ENCODE measurements around the gene MEI1. TPM values are rescaled to one million over a fixed set of nuclear protein-coding genes. Genes with fewer than 3 reads are reported as not detected.

MEI1 gene
- total and polyA plus RNA-seq, 2 of the 4 experiments (the other 2 are of a cell fraction) = 0.90 to 2.6 TPM

- Histone ChIP-seq H3K9me1 (ENCODE audit: insufficient read depth, low read length) (peaks cover 7% of the 10 kb centered on the region), H4K91ac (ENCODE audit: insufficient read depth, low read depth, low read length) (no peak overlapping the region), H3K4me3 (ENCODE audit: insufficient read depth, low read depth, low read length) (peak overlapping the region; percentile 94; the same call in 1 of the 2 replicates), H2BK120ac (ENCODE audit: low read depth, low read length) (no peak overlapping the region), H3K23ac (ENCODE audit: low read depth, low read length) (no peak overlapping the region), H3K56ac (ENCODE audit: extremely low read depth, insufficient read depth, low read length) (no peak overlapping the region), H3K9ac (ENCODE audit: low read depth, low read length) (no peak overlapping the region), H2AK9ac (replicated peaks; ENCODE audit: low read depth, low read length, poor library complexity) (no peak overlapping the region), H2BK20ac (ENCODE audit: low read depth, low read length) (no peak overlapping the region), H3K9me3 (ENCODE audit: control insufficient read depth, insufficient read depth, low read length) (no peaks in the 10 kb centered on the region), H3K4me2 (ENCODE audit: low read depth, low read length) (peak overlapping the region; percentile 49), H3K14ac (replicated peaks; ENCODE audit: low read depth, low read length) (no peak overlapping the region), H4K8ac (ENCODE audit: low read depth in 2 of 2, low read length in 2 of 2) (peak overlapping the region in 1 of 2 experiments; percentile 84; a peak in 1 of 4 replicates), H4K5ac (ENCODE audit: low read depth, low read length) (0 out of 2 replicates have a peak overlapping the region, but pooled peaks have one; percentile 36), H3K27me3 (ENCODE audit: control insufficient read depth, insufficient read depth, low read length) (no peaks in the 10 kb centered on the region), H3K4me1 (ENCODE audit: control insufficient read depth, insufficient read depth, low read length) (peaks cover 4% of the 10 kb centered on the region; the same call in 1 of the 2 replicates), H2AK5ac (ENCODE audit: low read depth, low read length) (no peak overlapping the region), H4K20me1 (ENCODE audit: insufficient read depth, low read length) (peaks cover 39% of the 10 kb centered on the region), H3K36me3 (ENCODE audit: control insufficient read depth, insufficient read depth, low read length) (peaks cover 12% of the 10 kb centered on the region), H2AFZ (replicated peaks; ENCODE audit: low read length, poor library complexity) (no peak overlapping the region), H3K27ac (ENCODE audit: insufficient read depth, low read length) (no peak overlapping the region), H3K4ac (ENCODE audit: low read depth, low read length) (no peak overlapping the region), H3K18ac (ENCODE audit: low read depth, low read length) (no peak overlapping the region), H2BK15ac (ENCODE audit: low read depth, low read length) (no peak overlapping the region), H2BK5ac (ENCODE audit: low read depth, low read length, poor library complexity, severe bottlenecking) (no peak overlapping the region), H3K79me1 (ENCODE audit: low read depth in 1 of 2, low read length in 2 of 2) (peaks cover 17 to 63% of the 10 kb centered on the region in 2 experiments)
- DNase-seq (no peak), ATAC-seq (ENCODE audit: low read depth) (no peak)
- POLR2A ChIA-PET (ENCODE audit: unreplicated experiment) = no interaction called here
- TF ChIP-seq CHD1 (IDR thresholded peaks at IDR 0.05; ENCODE audit: low read depth, low read length) (no peak), USF2 (IDR thresholded peaks at IDR 0.05; ENCODE audit: low read depth, low read length) (no peak), RCOR1 (IDR thresholded peaks at IDR 0.05; ENCODE audit: insufficient replicate concordance, low read length) (no peak), MAFK (IDR thresholded peaks at IDR 0.05; ENCODE audit: low read depth, low read length) (no peak), RAD21 (IDR thresholded peaks at IDR 0.05; ENCODE audit: low read length) (no peak), POLR2A (IDR thresholded peaks at IDR 0.05; ENCODE audit: low read depth, low read length) (no peak), BHLHE40 (IDR thresholded peaks at IDR 0.05; ENCODE audit: low read depth, low read length) (no peak), NFE2L2 (IDR thresholded peaks at IDR 0.05; ENCODE audit: low read depth, low read length) (no peak), RFX5 (IDR thresholded peaks at IDR 0.05; ENCODE audit: low read depth, low read length) (no peak), MXI1 (IDR thresholded peaks at IDR 0.05; ENCODE audit: borderline replicate concordance, low read depth, low read length) (no peak)
- intact Hi-C loops (cut with micrococcal nuclease) (no loop called here), dilution Hi-C loops (cut with HindIII; ENCODE audit: low sequenced_read_pairs, unreplicated experiment) (no loop called here), in situ Hi-C loops (cut with MboI; ENCODE audit: low sequenced_read_pairs) (no loop called here)
- no TSS peak for BruUV-seq (replicated peaks)
- CTCF ChIA-PET = interaction anchor here (1.6 kb wide), 1 partner anchor 14 kb away, joined by 5 read pairs; no protein-coding TSS in a partner anchor
- WGBS, 2 experiments (ENCODE audit: extremely low coverage in 2 of 2, insufficient read length in 1 of 2) = 100% methylated on average over 3 of the region's 9 CpGs; no CpG with 5 or more reads in 1 of the 2 experiments
Observed at GRCh38 chr22:41683052-41683451, 16.3 kb upstream of the MEI1 start.
